ENCODE data around the gene PRKCA. TPM values are rescaled to one million over a fixed set of nuclear protein-coding genes. Genes with fewer than 3 reads are reported as not detected.

PRKCA gene
- total RNA-seq, 4 donors from 2014 or later: 26.0 to 89.0 (median 32.8) TPM

DNA sequence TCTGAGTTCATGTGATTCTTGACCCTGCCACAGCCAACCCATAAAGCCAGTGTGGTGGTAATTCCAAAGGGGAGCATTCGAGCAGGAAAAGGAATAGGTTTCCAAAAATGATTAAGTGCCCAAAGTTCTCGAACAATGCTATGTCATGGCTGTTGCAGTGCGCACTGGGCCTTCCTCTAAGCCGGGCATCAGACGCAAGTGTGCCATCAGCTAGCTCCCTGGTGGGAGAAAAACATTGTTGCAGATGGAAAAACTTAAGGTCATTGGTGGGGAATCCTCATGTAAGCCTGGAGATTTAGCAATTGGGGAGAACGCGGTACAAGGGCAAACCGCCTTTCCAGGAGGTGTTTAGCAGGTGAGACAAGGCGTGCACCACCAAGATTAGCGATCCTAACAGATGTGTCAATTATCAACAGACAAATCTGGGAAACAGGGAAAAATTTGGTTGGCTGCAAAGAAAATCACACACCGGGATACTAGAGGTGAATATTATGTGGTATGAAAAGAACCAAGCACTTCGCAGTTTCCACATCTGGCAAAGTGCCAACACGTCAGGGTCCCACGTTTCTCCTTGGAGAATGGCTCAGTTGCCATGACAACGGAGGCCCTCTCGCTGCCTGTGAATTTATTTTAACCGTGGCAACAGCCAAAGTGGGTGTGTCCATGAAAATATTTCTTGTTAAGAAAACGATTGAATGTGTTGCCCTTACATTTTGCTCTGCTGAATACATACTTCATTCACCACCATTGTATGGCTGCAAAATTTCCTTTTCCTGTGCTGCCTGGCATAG is 414.0 kb downstream of the PRKCA start:
- no peak for ATAC-seq
- no peak overlapping the region for H3K27ac ChIP-seq

DNA sequence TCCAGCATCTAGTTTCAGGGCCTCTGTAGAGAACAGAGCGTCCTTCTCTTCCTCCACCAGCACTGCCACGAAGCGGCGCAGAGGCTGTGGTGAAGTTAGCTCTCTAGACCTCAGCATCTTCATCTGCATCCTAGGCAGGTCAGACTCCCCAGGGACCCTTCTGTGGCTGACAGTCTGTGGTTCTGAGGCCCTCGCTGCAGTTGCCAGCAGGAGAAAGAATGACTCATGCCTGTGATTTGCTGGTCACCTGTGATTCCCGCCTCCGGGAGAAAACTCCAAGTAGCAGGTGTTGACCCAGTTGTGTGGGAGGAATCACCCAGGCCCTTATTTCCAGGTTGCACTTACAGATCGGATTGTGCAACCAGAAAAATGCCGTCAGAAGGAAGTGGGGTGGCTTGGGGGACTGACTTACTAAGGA is 415.2 kb downstream of the PRKCA start:
- ATAC-seq: no peak
- Histone ChIP-seq H3K36me3 (no peaks in the 10 kb centered on the region), H3K27ac (no peak overlapping the region), H3K4me3 (no peak overlapping the region), H3K27me3 (no peaks in the 10 kb centered on the region), H3K4me1 (peaks cover 0 to 23% (median 0%) of the 10 kb centered on the region in 3 donors), H3K9me3 (no peaks in the 10 kb centered on the region)
- TF ChIP-seq POLR2A (IDR thresholded peaks at IDR 0.05): no peak
- TF ChIP-seq POLR2AphosphoS5 (IDR thresholded peaks at IDR 0.05): no peak
- no peak for TF ChIP-seq EP300 (IDR thresholded peaks at IDR 0.05)
- TF ChIP-seq, protein P1, sequence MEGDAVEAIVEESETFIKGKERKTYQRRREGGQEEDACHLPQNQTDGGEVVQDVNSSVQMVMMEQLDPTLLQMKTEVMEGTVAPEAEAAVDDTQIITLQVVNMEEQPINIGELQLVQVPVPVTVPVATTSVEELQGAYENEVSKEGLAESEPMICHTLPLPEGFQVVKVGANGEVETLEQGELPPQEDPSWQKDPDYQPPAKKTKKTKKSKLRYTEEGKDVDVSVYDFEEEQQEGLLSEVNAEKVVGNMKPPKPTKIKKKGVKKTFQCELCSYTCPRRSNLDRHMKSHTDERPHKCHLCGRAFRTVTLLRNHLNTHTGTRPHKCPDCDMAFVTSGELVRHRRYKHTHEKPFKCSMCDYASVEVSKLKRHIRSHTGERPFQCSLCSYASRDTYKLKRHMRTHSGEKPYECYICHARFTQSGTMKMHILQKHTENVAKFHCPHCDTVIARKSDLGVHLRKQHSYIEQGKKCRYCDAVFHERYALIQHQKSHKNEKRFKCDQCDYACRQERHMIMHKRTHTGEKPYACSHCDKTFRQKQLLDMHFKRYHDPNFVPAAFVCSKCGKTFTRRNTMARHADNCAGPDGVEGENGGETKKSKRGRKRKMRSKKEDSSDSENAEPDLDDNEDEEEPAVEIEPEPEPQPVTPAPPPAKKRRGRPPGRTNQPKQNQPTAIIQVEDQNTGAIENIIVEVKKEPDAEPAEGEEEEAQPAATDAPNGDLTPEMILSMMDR (IDR thresholded peaks at IDR 0.05): no peak
- WGBS, 2 donors (ENCODE audit: low coverage in 1 of 2): 92 to 94% methylated on average over 2 of the region's 9 CpGs

More for the DNA sequence above, 414.0 kb downstream of the PRKCA start:
- TF ChIP-seq, protein P1 (IDR thresholded peaks at IDR 0.05): no peak
- no peak for TF ChIP-seq POLR2A (IDR thresholded peaks at IDR 0.05)
- no peak for TF ChIP-seq EP300 (IDR thresholded peaks at IDR 0.05)
- no peak for TF ChIP-seq POLR2AphosphoS5 (IDR thresholded peaks at IDR 0.05)
- H3K27me3 ChIP-seq: no peaks in the 10 kb centered on the region
- H3K9me3 ChIP-seq: no peaks in the 10 kb centered on the region
- peaks cover 0 to 23% (median 0%) of the 10 kb centered on the region in 3 donors for H3K4me1 ChIP-seq
- no peak overlapping the region for H3K4me3 ChIP-seq
- H3K36me3 ChIP-seq: no peaks in the 10 kb centered on the region
- 54 to 60% methylated on average over 14 to 17 of the region's 18 CpGs for WGBS, 2 donors (ENCODE audit: low coverage in 1 of 2)

DNA sequence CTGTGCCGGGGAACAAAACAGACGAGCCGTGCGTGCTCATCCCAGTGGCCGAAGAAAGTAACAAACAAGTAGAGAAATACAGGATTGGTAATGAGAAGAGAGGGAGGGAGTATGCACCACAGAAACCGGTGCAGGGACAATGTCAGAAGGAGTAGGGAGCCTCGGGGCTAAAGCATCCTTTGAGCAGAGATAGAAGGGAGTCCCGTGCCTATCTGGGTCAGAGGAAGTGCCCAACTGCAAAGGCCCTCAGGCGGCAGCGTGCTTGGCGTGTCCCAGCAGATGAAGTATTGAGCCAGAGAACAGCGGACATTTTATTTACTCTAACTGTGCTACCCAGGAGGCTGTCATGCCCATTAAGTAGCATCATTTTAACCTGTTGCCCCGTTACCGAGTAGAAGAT is 417.6 kb downstream of the PRKCA start:
- Histone ChIP-seq H3K36me3 (no peaks in the 10 kb centered on the region), H3K27ac (no peak overlapping the region), H3K4me3 (no peak overlapping the region), H3K27me3 (no peaks in the 10 kb centered on the region), H3K9me3 (no peaks in the 10 kb centered on the region), H3K4me1 (peaks cover 0 to 33% (median 15%) of the 10 kb centered on the region in 3 donors)
- no peak for TF ChIP-seq POLR2A (IDR thresholded peaks at IDR 0.05)
- TF ChIP-seq POLR2AphosphoS5 (IDR thresholded peaks at IDR 0.05): no peak
- TF ChIP-seq, protein P1 (IDR thresholded peaks at IDR 0.05): no peak
- TF ChIP-seq EP300 (IDR thresholded peaks at IDR 0.05): no peak
- ATAC-seq: no peak
- WGBS, 2 donors (ENCODE audit: low coverage in 1 of 2): 87 to 94% methylated on average over 5 to 13 of the region's 14 CpGs

DNA sequence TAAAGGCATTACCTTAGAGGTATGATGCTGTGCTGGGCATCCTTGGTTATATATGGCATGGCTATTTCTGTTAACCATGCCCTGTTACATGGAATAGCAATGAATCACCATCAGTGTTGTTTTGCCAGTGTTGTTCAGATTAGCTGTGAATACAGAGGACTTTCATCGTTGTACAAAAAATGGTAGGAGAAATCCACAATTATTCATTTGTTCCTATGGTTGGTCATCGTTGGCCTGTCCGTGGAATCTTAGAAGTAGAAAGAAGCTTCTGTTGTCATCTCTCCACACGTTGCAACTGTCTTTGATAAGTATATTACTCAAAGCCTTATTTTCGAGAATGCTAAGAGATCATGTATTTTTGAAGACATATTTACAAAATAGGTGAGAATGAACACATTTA is 418.2 kb downstream of the PRKCA start:
- no peak overlapping the region for H3K4me3 ChIP-seq
- no peaks in the 10 kb centered on the region for H3K27me3 ChIP-seq
- 84 to 85% methylated on average over 5 of the region's 5 CpGs for WGBS, 2 donors (ENCODE audit: low coverage in 1 of 2)
- H3K4me1 ChIP-seq: peaks cover 0 to 33% (median 20%) of the 10 kb centered on the region in 3 donors
- no peaks in the 10 kb centered on the region for H3K36me3 ChIP-seq
- H3K27ac ChIP-seq: no peak overlapping the region
- TF ChIP-seq EP300 (IDR thresholded peaks at IDR 0.05) (no peak), POLR2AphosphoS5 (IDR thresholded peaks at IDR 0.05) (no peak), POLR2A (IDR thresholded peaks at IDR 0.05) (no peak)
- TF ChIP-seq, protein P1 (IDR thresholded peaks at IDR 0.05): no peak
- H3K9me3 ChIP-seq: no peaks in the 10 kb centered on the region
- no peak for ATAC-seq

DNA sequence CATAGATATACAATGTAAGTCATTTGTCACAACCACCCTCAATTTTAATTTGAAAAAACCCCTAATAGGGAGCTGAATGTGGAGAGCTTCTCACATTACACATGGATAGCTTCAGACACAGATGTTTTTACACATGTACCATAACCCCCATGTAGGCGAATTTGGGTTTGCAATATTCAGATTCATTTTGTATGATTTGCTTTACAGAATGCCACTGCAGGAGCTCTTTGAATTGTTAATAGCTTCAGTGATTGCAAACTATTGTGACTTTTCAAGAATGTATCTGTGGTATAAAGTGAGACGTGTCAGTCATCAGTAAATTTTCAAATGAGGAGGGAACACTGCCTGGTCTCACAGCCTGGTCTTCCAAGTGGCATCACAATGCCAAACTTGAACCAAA is 419.9 kb downstream of the PRKCA start:
- no peaks in the 10 kb centered on the region for H3K27me3 ChIP-seq
- 90 to 93% methylated on average over 2 of the region's 2 CpGs for WGBS, 2 donors (ENCODE audit: low coverage in 1 of 2)
- H3K4me3 ChIP-seq: no peak overlapping the region
- peaks cover 0 to 24% (median 20%) of the 10 kb centered on the region in 3 donors for H3K4me1 ChIP-seq
- TF ChIP-seq EP300 (IDR thresholded peaks at IDR 0.05): no peak
- TF ChIP-seq POLR2A (IDR thresholded peaks at IDR 0.05): no peak
- no peak for TF ChIP-seq POLR2AphosphoS5 (IDR thresholded peaks at IDR 0.05)
- TF ChIP-seq, protein P1 (IDR thresholded peaks at IDR 0.05): no peak
- no peaks in the 10 kb centered on the region for H3K36me3 ChIP-seq
- no peaks in the 10 kb centered on the region for H3K9me3 ChIP-seq
- ATAC-seq: no peak
- no peak overlapping the region for H3K27ac ChIP-seq

All from gastroesophageal sphincter (tissue), 4 donors.